ENCODE results near the gene CCDC120.

CCDC120 gene

GRCh38 chrX:49058794-49059193 lies at the start of gene CCDC120:
Gene CCDC120 (plus strand): TSS chrX:49058999. CDS start chrX:49062042, 3,043 bp downstream.
- peak; percentile 28 for DNase-seq

GRCh38 chrX:49019050-49019449 lies 39.7 kb upstream of the CCDC120 start:
- DNase-seq, result no peak

- no peak for DNase-seq
These were observed 39.1 kb upstream of the CCDC120 start for GRCh38 chrX:49019599-49020249.

GRCh38 chrX:49029876-49030275 lies 28.9 kb upstream of the CCDC120 start:
- DNase-seq, result peak; percentile 53

GRCh38 chrX:49030283-49030682 lies 28.5 kb upstream of the CCDC120 start:
- no peak for DNase-seq

- DNase-seq, result peak; percentile 74
These were observed 20.8 kb upstream of the CCDC120 start for GRCh38 chrX:49037883-49038475.

GRCh38 chrX:49039598-49040375 lies 19.0 kb upstream of the CCDC120 start:
- DNase-seq, result peak; percentile 91

GRCh38 chrX:49040376-49040955 lies 18.3 kb upstream of the CCDC120 start:
- DNase-seq, result peak; percentile 36

GRCh38 chrX:49041744-49042580 lies 16.8 kb upstream of the CCDC120 start:
- peak; percentile 69 for DNase-seq

GRCh38 chrX:49042581-49043219 lies 16.1 kb upstream of the CCDC120 start:
- DNase-seq, result peak; percentile 3

- DNase-seq, result peak; percentile 91
These were observed 15.4 kb upstream of the CCDC120 start, which contains the start of gene TFE3 for GRCh38 chrX:49043220-49043986. Gene TFE3 (minus strand): TSS chrX:49043357. CDS start chrX:49043226, 131 bp downstream.

- no peak for DNase-seq
These were observed 14.9 kb upstream of the CCDC120 start for GRCh38 chrX:49043987-49044281.

GRCh38 chrX:49053223-49054072 lies 5.4 kb upstream of the CCDC120 start:
- no peak for DNase-seq

GRCh38 chrX:49054073-49054762 lies 4.6 kb upstream of the CCDC120 start:
- no peak for DNase-seq

GRCh38 chrX:49059201-49059600 lies 402 bp downstream of the CCDC120 start:
- peak; percentile 29 for DNase-seq

- peak; percentile 47 for DNase-seq
These were observed 884 bp downstream of the CCDC120 start for GRCh38 chrX:49059681-49060085.

- no peak for DNase-seq
These were observed 2.1 kb downstream of the CCDC120 start for GRCh38 chrX:49060914-49061313.

- DNase-seq, result no peak
These were observed 2.7 kb downstream of the CCDC120 start for GRCh38 chrX:49061490-49061889.

GRCh38 chrX:49061916-49062315 lies 3.1 kb downstream of the CCDC120 start:
- DNase-seq, result no peak

- no peak for DNase-seq
These were observed 4.9 kb downstream of the CCDC120 start for GRCh38 chrX:49063715-49064114.
